H7 (cell line): ENCODE data around the gene OR14A16. TPM values are rescaled to one million over a fixed set of nuclear protein-coding genes. Genes with fewer than 3 reads are reported as not detected.
A peak's percentile ranks its signal among the peaks of the same experiment; 100 is the strongest.

ENCODE experiments used
- DNase-seq: peaks from one replicate; pipeline ENCODE4 v3.0.0; 2012
- H3K27me3 ChIP-seq: 2 replicates; pipeline ENCODE4 v1.6.0; 2011; ENCODE audit warnings: mild to moderate bottlenecking, low read length; ENCODE audit not compliant: control insufficient read depth, insufficient read depth
- H3K36me3 ChIP-seq: replicated peaks from 2 replicates; pipeline ENCODE4 v1.5.1; 2011; ENCODE audit warnings: low read length; ENCODE audit not compliant: control insufficient read depth, insufficient read depth
- H3K4me3 ChIP-seq: 2 replicates; pipeline ENCODE4 v1.5.1; 2011; ENCODE audit warnings: low read depth, mild to moderate bottlenecking, control low read depth, low read length, moderate library complexity; ENCODE audit not compliant: insufficient read depth
- total RNA-seq: library from RNA; depleted of rRNA; stranded (reverse); fragments of >200 nt; shearing (Covaris generic); gene quantifications from 2 replicates; pipeline ENCODE4 v1.2.3, GENCODE V29; 2014; rRNA removed

Gene OR14A16
- total RNA-seq: not detected in 2 replicates

GRCh38 chr1:247824023-247824422, at the start of gene OR14A16:
OR14A16 (minus strand) TSS chr1:247824119; CDS start chr1:247815729, 8,390 bp downstream.
- DNase-seq: no peak
- H3K36me3 ChIP-seq: no peaks in the 10 kb centered on the region

GRCh38 chr1:247865416-247865815, 41.5 kb upstream of the OR14A16 start:
- Histone ChIP-seq H3K27me3 (no peaks in the 10 kb centered on the region), H3K36me3 (no peaks in the 10 kb centered on the region), H3K4me3 (no peak overlapping the region)
- no peak for DNase-seq

More at GRCh38 chr1:247824023-247824422, at the start of gene OR14A16:
- Histone ChIP-seq H3K4me3 (no peak within 1 kb of the TSS), H3K27me3 (no peaks in the 10 kb centered on the region)

GRCh38 chr1:247864644-247865043, 40.7 kb upstream of the OR14A16 start:
- H3K4me3 ChIP-seq: no peak overlapping the region
- H3K27me3 ChIP-seq: no peaks in the 10 kb centered on the region
- no peak for DNase-seq
- no peaks in the 10 kb centered on the region for H3K36me3 ChIP-seq

GRCh38 chr1:247862756-247863155, 38.8 kb upstream of the OR14A16 start:
- Histone ChIP-seq H3K4me3 (no peak overlapping the region), H3K36me3 (no peaks in the 10 kb centered on the region), H3K27me3 (no peaks in the 10 kb centered on the region)
- DNase-seq: no peak

- DNase-seq: no peak
- Histone ChIP-seq H3K4me3 (no peak overlapping the region), H3K27me3 (no peaks in the 10 kb centered on the region)
These were observed 34.2 kb upstream of the OR14A16 start for GRCh38 chr1:247857985-247858619.

GRCh38 chr1:247857069-247857984, 33.4 kb upstream of the OR14A16 start, which contains the start of gene TRIM58:
TRIM58 (plus strand) TSS chr1:247857187; CDS start chr1:247857247, 60 bp downstream.
- H3K4me3 ChIP-seq: no peak within 1 kb of the TSS
- no peaks in the 10 kb centered on the region for H3K36me3 ChIP-seq
- H3K27me3 ChIP-seq: no peaks in the 10 kb centered on the region
- DNase-seq: peak; percentile 84

More at GRCh38 chr1:247857985-247858619, 34.2 kb upstream of the OR14A16 start:
- no peaks in the 10 kb centered on the region for H3K36me3 ChIP-seq

- H3K27me3 ChIP-seq: no peaks in the 10 kb centered on the region
- no peaks in the 10 kb centered on the region for H3K36me3 ChIP-seq
- no peak for DNase-seq
These were observed 32.0 kb upstream of the OR14A16 start for GRCh38 chr1:247855911-247856310.

GRCh38 chr1:247854899-247855545, 31.1 kb upstream of the OR14A16 start:
- H3K4me3 ChIP-seq: no peak overlapping the region
- H3K27me3 ChIP-seq: no peaks in the 10 kb centered on the region
- no peak for DNase-seq
- no peaks in the 10 kb centered on the region for H3K36me3 ChIP-seq

More at GRCh38 chr1:247855911-247856310, 32.0 kb upstream of the OR14A16 start:
- no peak overlapping the region for H3K4me3 ChIP-seq

- H3K4me3 ChIP-seq: no peak overlapping the region
- DNase-seq: no peak
- H3K27me3 ChIP-seq: no peaks in the 10 kb centered on the region
- no peaks in the 10 kb centered on the region for H3K36me3 ChIP-seq
These were observed 25.7 kb upstream of the OR14A16 start for GRCh38 chr1:247849616-247850015.

- Histone ChIP-seq H3K27me3 (no peaks in the 10 kb centered on the region), H3K36me3 (no peaks in the 10 kb centered on the region), H3K4me3 (no peak overlapping the region)
- DNase-seq: no peak
These were observed 24.4 kb upstream of the OR14A16 start for GRCh38 chr1:247848346-247848745.

GRCh38 chr1:247845693-247846017, 21.7 kb upstream of the OR14A16 start:
- no peak for DNase-seq
- no peaks in the 10 kb centered on the region for H3K27me3 ChIP-seq
- H3K4me3 ChIP-seq: no peak overlapping the region
- no peaks in the 10 kb centered on the region for H3K36me3 ChIP-seq

GRCh38 chr1:247845011-247845692, 21.2 kb upstream of the OR14A16 start:
- no peak for DNase-seq
- no peaks in the 10 kb centered on the region for H3K36me3 ChIP-seq

GRCh38 chr1:247843411-247843810, 19.5 kb upstream of the OR14A16 start:
- DNase-seq: no peak
- Histone ChIP-seq H3K4me3 (no peak overlapping the region), H3K36me3 (no peaks in the 10 kb centered on the region), H3K27me3 (no peaks in the 10 kb centered on the region)

More at GRCh38 chr1:247845011-247845692, 21.2 kb upstream of the OR14A16 start:
- Histone ChIP-seq H3K4me3 (no peak overlapping the region), H3K27me3 (no peaks in the 10 kb centered on the region)

- no peak within 1 kb of the TSS for H3K4me3 ChIP-seq
- H3K36me3 ChIP-seq: no peaks in the 10 kb centered on the region
- H3K27me3 ChIP-seq: no peaks in the 10 kb centered on the region
- DNase-seq: no peak
These were observed 17.9 kb upstream of the OR14A16 start, which contains the start of gene OR11L1 for GRCh38 chr1:247841796-247842195. OR11L1 (minus strand) TSS chr1:247841896; CDS start chr1:247841896, 0 bp downstream.
